ENCODE results near the gene RASGRF2.

The RASGRF2 gene

DNA sequence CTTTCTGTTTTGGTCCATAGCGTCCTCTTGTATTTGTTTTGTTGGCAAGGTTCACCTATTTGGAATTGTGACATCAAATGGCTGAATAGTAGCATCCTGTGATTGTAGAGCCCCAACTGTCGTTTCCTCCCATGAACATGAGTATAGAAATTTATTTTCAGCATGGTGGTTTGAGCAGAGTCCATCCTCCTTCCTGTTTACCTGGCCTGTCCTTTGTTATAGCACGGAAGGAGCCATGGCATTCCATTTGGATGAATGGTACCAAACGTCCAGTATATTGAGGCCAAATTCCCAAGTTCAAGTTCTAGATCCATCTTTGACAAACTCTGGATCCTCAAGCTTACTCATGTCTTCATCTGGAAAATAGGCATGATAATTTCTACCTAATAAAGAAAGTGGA, 16.8 kb downstream of the RASGRF2 start:
- no peak for TF ChIP-seq MYC (IDR thresholded peaks at IDR 0.05; ENCODE audit: low read depth, low read length)
- TF ChIP-seq, protein P1, sequence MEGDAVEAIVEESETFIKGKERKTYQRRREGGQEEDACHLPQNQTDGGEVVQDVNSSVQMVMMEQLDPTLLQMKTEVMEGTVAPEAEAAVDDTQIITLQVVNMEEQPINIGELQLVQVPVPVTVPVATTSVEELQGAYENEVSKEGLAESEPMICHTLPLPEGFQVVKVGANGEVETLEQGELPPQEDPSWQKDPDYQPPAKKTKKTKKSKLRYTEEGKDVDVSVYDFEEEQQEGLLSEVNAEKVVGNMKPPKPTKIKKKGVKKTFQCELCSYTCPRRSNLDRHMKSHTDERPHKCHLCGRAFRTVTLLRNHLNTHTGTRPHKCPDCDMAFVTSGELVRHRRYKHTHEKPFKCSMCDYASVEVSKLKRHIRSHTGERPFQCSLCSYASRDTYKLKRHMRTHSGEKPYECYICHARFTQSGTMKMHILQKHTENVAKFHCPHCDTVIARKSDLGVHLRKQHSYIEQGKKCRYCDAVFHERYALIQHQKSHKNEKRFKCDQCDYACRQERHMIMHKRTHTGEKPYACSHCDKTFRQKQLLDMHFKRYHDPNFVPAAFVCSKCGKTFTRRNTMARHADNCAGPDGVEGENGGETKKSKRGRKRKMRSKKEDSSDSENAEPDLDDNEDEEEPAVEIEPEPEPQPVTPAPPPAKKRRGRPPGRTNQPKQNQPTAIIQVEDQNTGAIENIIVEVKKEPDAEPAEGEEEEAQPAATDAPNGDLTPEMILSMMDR (IDR thresholded peaks at IDR 0.05; ENCODE audit: low read depth, low read length) = no peak
- no peak for TF ChIP-seq POLR2A (IDR thresholded peaks at IDR 0.05; ENCODE audit: extremely low read depth, insufficient read length)
- TF ChIP-seq, protein P2, sequence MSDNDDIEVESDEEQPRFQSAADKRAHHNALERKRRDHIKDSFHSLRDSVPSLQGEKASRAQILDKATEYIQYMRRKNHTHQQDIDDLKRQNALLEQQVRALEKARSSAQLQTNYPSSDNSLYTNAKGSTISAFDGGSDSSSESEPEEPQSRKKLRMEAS (IDR thresholded peaks at IDR 0.05; ENCODE audit: low read depth, low read length) = no peak
- no peak for DNase-seq (ENCODE audit: low read depth)

DNA sequence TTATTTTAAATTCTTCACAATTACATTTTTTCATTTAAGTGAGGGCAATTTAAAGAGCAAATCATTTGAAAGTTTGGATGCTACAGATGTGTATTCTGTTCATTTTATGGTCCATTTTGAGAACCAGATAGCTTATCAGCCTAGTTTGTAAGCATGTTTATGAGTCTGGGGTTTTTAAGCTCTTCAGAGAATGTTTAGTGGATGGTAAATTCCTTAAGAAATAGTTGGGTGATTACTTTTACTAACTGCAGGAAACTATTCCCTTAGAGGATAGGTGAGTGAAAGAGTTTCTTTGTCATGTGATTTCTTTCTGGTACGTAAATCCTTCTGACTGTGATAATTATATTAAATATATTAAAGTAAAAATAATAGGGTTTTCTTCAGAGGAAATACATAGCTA, 17.6 kb downstream of the RASGRF2 start:
- TF ChIP-seq, protein P1 (IDR thresholded peaks at IDR 0.05; ENCODE audit: low read depth, low read length) = no peak
- TF ChIP-seq MYC (IDR thresholded peaks at IDR 0.05; ENCODE audit: low read depth, low read length) (no peak), POLR2A (IDR thresholded peaks at IDR 0.05; ENCODE audit: extremely low read depth, insufficient read length) (no peak)
- TF ChIP-seq, protein P2 (IDR thresholded peaks at IDR 0.05; ENCODE audit: low read depth, low read length) = no peak
- H3K4me3 ChIP-seq (ENCODE audit: low read depth, low read length) = no peak overlapping the region
- DNase-seq (ENCODE audit: low read depth) = no peak

More for the DNA sequence above, 16.8 kb downstream of the RASGRF2 start:
- no peak overlapping the region for H3K4me3 ChIP-seq (ENCODE audit: low read depth, low read length)

DNA sequence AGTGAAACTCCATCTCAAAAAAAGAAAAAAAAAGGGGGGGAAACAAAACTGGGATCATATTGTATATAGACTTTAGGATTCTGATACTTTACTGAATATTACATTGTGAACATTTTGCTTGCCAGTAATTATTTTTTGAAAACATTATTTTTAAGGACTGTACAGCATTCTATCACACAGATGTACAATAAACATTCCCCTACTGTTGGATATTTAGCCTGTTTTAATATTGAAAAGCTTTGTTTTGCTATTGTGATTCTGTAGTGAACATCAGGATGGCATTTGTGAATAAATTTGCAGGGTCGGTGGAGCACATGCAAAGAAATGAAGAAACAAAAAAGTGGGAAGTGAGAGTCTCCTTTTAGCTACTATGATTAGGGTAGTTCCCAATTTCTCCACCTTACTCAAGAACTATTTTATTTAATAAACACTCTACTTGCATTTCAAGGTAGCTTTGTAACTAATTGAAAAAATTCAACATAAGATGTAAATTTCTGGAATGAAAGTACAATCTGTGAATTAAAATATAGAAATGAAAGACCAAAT, 18.7 kb downstream of the RASGRF2 start:
- TF ChIP-seq POLR2A (IDR thresholded peaks at IDR 0.05; ENCODE audit: extremely low read depth, insufficient read length) (no peak), MYC (IDR thresholded peaks at IDR 0.05; ENCODE audit: low read depth, low read length) (no peak)
- TF ChIP-seq, protein P2 (IDR thresholded peaks at IDR 0.05; ENCODE audit: low read depth, low read length) = no peak
- TF ChIP-seq, protein P1 (IDR thresholded peaks at IDR 0.05; ENCODE audit: low read depth, low read length) = no peak
- no peak for DNase-seq (ENCODE audit: low read depth)
- no peak overlapping the region for H3K4me3 ChIP-seq (ENCODE audit: low read depth, low read length)

DNA sequence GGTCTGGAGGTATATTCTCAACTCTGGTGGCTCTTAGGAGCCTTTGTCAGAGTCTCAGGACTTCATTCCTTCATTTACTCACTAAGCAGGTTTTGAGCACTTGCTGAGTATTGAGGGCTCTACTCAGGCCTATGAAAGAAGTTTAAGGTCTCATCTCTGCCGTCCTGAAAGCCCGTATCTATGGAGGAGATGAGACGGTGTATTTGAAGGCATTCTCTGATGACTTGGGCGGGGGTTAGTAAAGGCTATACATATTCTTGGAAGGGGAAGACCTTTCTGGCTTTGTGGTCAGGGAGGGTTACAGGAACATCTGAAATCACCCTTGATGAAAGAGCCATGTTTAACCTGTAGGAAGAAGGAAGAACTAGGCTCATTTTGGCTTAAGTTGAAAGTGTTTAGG, 21.9 kb downstream of the RASGRF2 start:
- TF ChIP-seq, protein P1 (IDR thresholded peaks at IDR 0.05; ENCODE audit: low read depth, low read length) = no peak
- TF ChIP-seq, protein P2 (IDR thresholded peaks at IDR 0.05; ENCODE audit: low read depth, low read length) = no peak
- TF ChIP-seq POLR2A (IDR thresholded peaks at IDR 0.05; ENCODE audit: extremely low read depth, insufficient read length) = no peak
- TF ChIP-seq MYC (IDR thresholded peaks at IDR 0.05; ENCODE audit: low read depth, low read length) = no peak
- no peak for DNase-seq (ENCODE audit: low read depth)

DNA sequence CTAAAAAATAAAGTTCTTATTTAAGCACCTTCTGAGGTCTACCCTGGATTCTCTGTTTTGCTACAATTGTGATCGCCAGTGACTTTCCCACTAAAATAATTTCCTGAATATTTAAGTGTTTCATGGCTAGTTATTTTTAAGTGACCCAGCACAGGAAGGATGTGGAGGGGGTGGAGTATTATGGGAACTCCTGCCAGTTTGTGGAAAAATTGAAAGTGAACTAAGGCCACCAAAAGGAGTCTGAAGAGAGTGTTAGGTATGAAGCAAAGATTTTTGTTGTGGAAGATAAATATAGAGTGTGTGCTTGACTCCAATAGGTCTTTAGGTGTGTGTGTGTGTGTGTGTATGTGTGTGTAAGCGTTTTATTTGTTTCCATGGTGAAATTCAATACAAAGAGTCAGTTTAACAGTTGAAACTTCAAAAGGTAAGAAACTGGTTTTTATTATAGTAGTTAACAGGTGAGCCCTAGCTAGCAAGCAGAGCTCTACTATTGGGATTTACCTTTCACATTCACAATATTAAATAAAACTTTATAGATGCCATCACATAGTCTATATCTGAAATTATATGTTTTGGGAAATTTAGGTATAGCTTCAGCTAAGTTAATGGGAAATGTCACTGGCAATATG, 25.6 kb downstream of the RASGRF2 start:
- no peak overlapping the region for H3K4me3 ChIP-seq (ENCODE audit: low read depth, low read length)
- TF ChIP-seq MYC (IDR thresholded peaks at IDR 0.05; ENCODE audit: low read depth, low read length) (no peak), POLR2A (IDR thresholded peaks at IDR 0.05; ENCODE audit: extremely low read depth, insufficient read length) (no peak)
- TF ChIP-seq, protein P1 (IDR thresholded peaks at IDR 0.05; ENCODE audit: low read depth, low read length) = no peak
- TF ChIP-seq, protein P2 (IDR thresholded peaks at IDR 0.05; ENCODE audit: low read depth, low read length) = no peak
- DNase-seq (ENCODE audit: low read depth) = no peak

More for the DNA sequence above, 21.9 kb downstream of the RASGRF2 start:
- H3K4me3 ChIP-seq (ENCODE audit: low read depth, low read length) = no peak overlapping the region
